GM12878 (cell line): ENCODE measurements around the gene LRFN2. TPM values are rescaled to one million over a fixed set of nuclear protein-coding genes. Genes with fewer than 3 reads are reported as not detected.

ENCODE experiments used
- ATAC-seq: fragments of 200-7000 bp; cut with Tn5 transposase; 3 replicates; pipeline ENCODE4 v1.9.1; 2020; ENCODE audit warnings: mild to moderate bottlenecking, moderate library complexity
- BruUV-seq: library from RNA; stranded (reverse); fragments of 400-500 nt; replicated peaks from 2 replicates; lab custom pipeline; 2021; lab: Mats Ljungman, UMichigan
- CTCF ChIA-PET: fragments of 300-600 bp; sonication (Branson Sonifier 250); formaldehyde crosslinking; extraction: SDS; loops from one replicate; lab custom pipeline; 2021; ENCODE audit warnings: inconsistent platforms; lab: Yijun Ruan, JAX
- POLR2A ChIA-PET: fragments of 350-600 bp; formaldehyde crosslinking; extraction: SDS; loops from one replicate; lab custom pipeline; 2021; ENCODE audit warnings: inconsistent platforms; lab: Charles Lee
- RAD21 ChIA-PET: fragments of 300-600 bp; sonication (Branson Sonifier 250); formaldehyde crosslinking; loops from one replicate; lab custom pipeline; 2023; ENCODE audit warnings: antibody characterized with exemption; ENCODE audit not compliant: unreplicated experiment; lab: Charles Lee
- SMC1A ChIA-PET: fragments of 300-600 bp; sonication (Branson Sonifier 250); formaldehyde crosslinking; loops from one replicate; lab custom pipeline; 2023; ENCODE audit not compliant: unreplicated experiment, uncharacterized antibody; lab: Charles Lee
- DNase-seq: peaks from one replicate; pipeline ENCODE4 v3.0.0-alpha.2; 2011; ENCODE audit warnings: low read depth, low spot score
- FAIRE-seq: peaks from 3 replicates; lab custom pipeline; 2011; peaks lifted over from hg19 to GRCh38; lab: Jason Lieb, UNC
- H2AFZ ChIP-seq: 2 replicates; pipeline ENCODE4 v1.6.0; 2011; ENCODE audit warnings: low read depth, low read length, control low read depth; ENCODE audit not compliant: control insufficient read depth
- H3K27ac ChIP-seq: 2 replicates; pipeline ENCODE4 v1.5.1; 2011; ENCODE audit warnings: control low read depth; ENCODE audit not compliant: control insufficient read depth, insufficient read depth
- H3K27me3 ChIP-seq, 2 experiments: replicated peaks in 1 of 2; 2 replicates each; pipeline versions ENCODE4 v1.6.0 to v1.6.1; 2011; ENCODE audit warnings: low read length in 1 of 2; ENCODE audit not compliant: control insufficient read depth in 2 of 2, insufficient read depth in 2 of 2
- H3K36me3 ChIP-seq, 2 experiments: 2 replicates each; pipeline ENCODE4 v1.5.1; 2011; ENCODE audit warnings: low read length in 1 of 2; ENCODE audit not compliant: control insufficient read depth in 2 of 2, insufficient read depth in 2 of 2
- H3K4me1 ChIP-seq: 2 replicates; pipeline ENCODE4 v1.6.1; 2011; ENCODE audit warnings: mild to moderate bottlenecking, low read length, moderate library complexity, mixed read lengths; ENCODE audit not compliant: control insufficient read depth, insufficient read depth
- H3K4me2 ChIP-seq: 2 replicates; pipeline ENCODE4 v1.6.0; 2011; ENCODE audit warnings: control low read depth; ENCODE audit not compliant: control insufficient read depth, insufficient read depth
- H3K4me3 ChIP-seq: fragments of 200-600 bp; sonication (generic); 2 replicates; pipeline ENCODE4 v1.5.1; 2016
- H3K79me2 ChIP-seq: 2 replicates; pipeline ENCODE4 v1.6.0; 2011; ENCODE audit warnings: low read length; ENCODE audit not compliant: control insufficient read depth, insufficient read depth
- H3K9ac ChIP-seq: 2 replicates; pipeline ENCODE4 v1.8.0; 2011; ENCODE audit warnings: low read length, control low read depth, mixed read lengths; ENCODE audit not compliant: control insufficient read depth, insufficient read depth
- H3K9me3 ChIP-seq: replicated peaks from 3 replicates; pipeline ENCODE4 v1.5.1; 2011; ENCODE audit warnings: mild to moderate bottlenecking, low read length; ENCODE audit not compliant: control insufficient read depth, insufficient read depth
- H4K20me1 ChIP-seq: 2 replicates; pipeline ENCODE4 v1.6.0; 2011; ENCODE audit not compliant: control insufficient read depth, insufficient read depth
- ATF3 ChIP-seq: IDR thresholded peaks from 2 replicates; pipeline ENCODE4 v1.6.1; 2011; ENCODE audit warnings: low read depth, mild to moderate bottlenecking, low read length, moderate library complexity, borderline replicate concordance; ENCODE audit errors: extremely low read depth
- ATF7 ChIP-seq: fragments of 450-650 bp; IDR thresholded peaks from 2 replicates; pipeline ENCODE4 v1.6.1; 2016; ENCODE audit warnings: low read depth, mild to moderate bottlenecking
- BCL11A ChIP-seq: IDR thresholded peaks from 2 replicates; pipeline ENCODE4 v1.6.1; 2011; ENCODE audit warnings: low read depth, low read length
- CBX5 ChIP-seq: sonication (generic); IDR thresholded peaks from 2 replicates; pipeline ENCODE4 v1.6.1; 2016; ENCODE audit warnings: low read depth, moderate library complexity, mild to moderate bottlenecking, inconsistent platforms
- CHD4 ChIP-seq: fragments of 200-600 bp; sonication (generic); IDR thresholded peaks from 2 replicates; pipeline ENCODE4 v1.6.1; 2016; ENCODE audit warnings: mild to moderate bottlenecking
- E4F1 ChIP-seq: fragments of 450-650 bp; IDR thresholded peaks from 2 replicates; pipeline ENCODE4 v1.6.1; 2018; ENCODE audit warnings: borderline replicate concordance, mild to moderate bottlenecking; ENCODE audit not compliant: partially characterized antibody
- EP300 ChIP-seq, 2 experiments: fragments of 150-350 bp in 1 of 2; IDR thresholded peaks; 2 replicates each; pipeline ENCODE4 v1.6.1; 2011 to 2012; ENCODE audit warnings: low read depth in 2 of 2, low read length in 2 of 2, borderline replicate concordance in 1 of 2, improper control_type of control experiment in 1 of 2, inconsistent platforms in 1 of 2; ENCODE audit not compliant: control insufficient read depth in 1 of 2
- ESRRA ChIP-seq: IDR thresholded peaks from 2 replicates; pipeline ENCODE4 v1.6.1; 2012; ENCODE audit warnings: mild to moderate bottlenecking, low read length, improper control_type of control experiment
- KLF5 ChIP-seq: fragments of 450-650 bp; IDR thresholded peaks from 2 replicates; pipeline ENCODE4 v1.6.1; 2014; ENCODE audit warnings: mild to moderate bottlenecking; ENCODE audit not compliant: partially characterized antibody
- MEF2A ChIP-seq: IDR thresholded peaks from 2 replicates; pipeline ENCODE4 v1.6.1; 2011; ENCODE audit warnings: low read depth, mild to moderate bottlenecking, low read length, moderate library complexity; ENCODE audit not compliant: insufficient read depth
- MEF2B ChIP-seq: fragments of 450-650 bp; IDR thresholded peaks from 2 replicates; pipeline ENCODE4 v1.6.1; 2018; ENCODE audit warnings: mild to moderate bottlenecking, moderate library complexity; ENCODE audit not compliant: partially characterized antibody, poor library complexity, severe bottlenecking
- MYB ChIP-seq: fragments of 150-350 bp; IDR thresholded peaks from 2 replicates; pipeline ENCODE4 v1.6.1; 2014; ENCODE audit warnings: mild to moderate bottlenecking, low read depth, low read length, borderline replicate concordance
- NFXL1 ChIP-seq: fragments of 450-650 bp; IDR thresholded peaks from 2 replicates; pipeline ENCODE4 v1.6.1; 2017; ENCODE audit warnings: antibody characterized with exemption, mild to moderate bottlenecking, borderline replicate concordance
- POLR2A ChIP-seq: IDR thresholded peaks from 2 replicates; pipeline ENCODE4 v1.6.1; 2011; ENCODE audit warnings: low read depth, mild to moderate bottlenecking, low read length
- RBBP5 ChIP-seq: fragments of 200-600 bp; sonication (generic); conservative IDR thresholded peaks from 2 replicates; pipeline ENCODE4 v1.6.1; 2016
- SMAD1 ChIP-seq: fragments of 450-650 bp; IDR thresholded peaks from 2 replicates; pipeline ENCODE4 v1.6.1; 2018; ENCODE audit warnings: mild to moderate bottlenecking, low read depth; ENCODE audit not compliant: partially characterized antibody
- TARDBP ChIP-seq: IDR thresholded peaks from 2 replicates; pipeline ENCODE4 v1.6.1; 2016; ENCODE audit warnings: borderline replicate concordance
- TCF12 ChIP-seq: IDR thresholded peaks from 2 replicates; pipeline ENCODE4 v1.6.1; 2011; ENCODE audit warnings: low read depth, mild to moderate bottlenecking, low read length
- ZNF24 ChIP-seq: fragments of 450-650 bp; IDR thresholded peaks from 2 replicates; pipeline ENCODE4 v1.6.1; 2017; ENCODE audit warnings: antibody characterized with exemption, mild to moderate bottlenecking
- WGBS: methylation state at CpG from one replicate; pipeline ENCODE4 v1.1.6; 2016; ENCODE audit warnings: low lambda C conversion rate; ENCODE audit not compliant: insufficient replicate concordance, insufficient coverage; ENCODE audit errors: missing lambda C conversion rate; 5-methylcytosine and 5-hydroxymethylcytosine counted together
- in situ Hi-C: fragments of 300-500 bp; cut with MboI; formaldehyde crosslinking; loops from 9 replicates; pipeline ENCODE4 v1.14.3; 2018; ENCODE audit warnings: mixed read lengths
- intact Hi-C: fragments of 100-400 bp; cut with micrococcal nuclease; formaldehyde crosslinking; loops from one replicate; pipeline ENCODE4 v1.14.2; 2022; ENCODE audit not compliant: unreplicated experiment
- polyA plus RNA-seq, 11 experiments: library from polyadenylated mRNA; depleted of rRNA in 4 of 11; unstranded in 6 of 11; stranded (reverse) in 5 of 11; fragments of >200 nt; fragmentation: Nextera tagmentation in 4 of 11; fragmentation: Illumina TruSeq in 1 of 11; extraction: Ambion mirVana in 4 of 11; extraction: Trizol in 1 of 11; gene quantifications; 1 replicate in 1 of 11; 2 replicates in 10 of 11; pipeline versions ENCODE4 v1.2.1 to v1.2.3, GENCODE V29; 2011 to 2016; ENCODE audit warnings: inconsistent platforms in 2 of 11, missing spikeins in 2 of 11, low read depth in 1 of 11
- total RNA-seq, 4 experiments: library from RNA; depleted of rRNA in 3 of 4; stranded (reverse); fragments of >200 nt in 3 of 4; fragmentation: Illumina TruSeq in 1 of 4; extraction: Trizol in 1 of 4; gene quantifications; 2 replicates each; pipeline versions ENCODE4 v1.2.1 to v1.2.3, GENCODE V29; 2013 to 2021

Gene LRFN2
- total and polyA plus RNA-seq, 10 of the 15 experiments (the other 5 are each of a cell fraction or from before 2014, with no cell fraction given) = not detected

GRCh38 chr6:40604082-40604481, 16.9 kb upstream of the LRFN2 start:
- POLR2A ChIA-PET = no interaction called here
- in situ Hi-C loops = no loop called here

GRCh38 chr6:40599555-40599954, 12.4 kb upstream of the LRFN2 start:
- Histone ChIP-seq H2AFZ (no peak overlapping the region), H3K4me1 (no peaks in the 10 kb centered on the region), H4K20me1 (no peaks in the 10 kb centered on the region), H3K27me3 (peaks cover 0 to 2% of the 10 kb centered on the region in 2 experiments; a peak in 2 of 4 replicates), H3K79me2 (no peaks in the 10 kb centered on the region), H3K9ac (no peak overlapping the region), H3K36me3 (no peaks in the 10 kb centered on the region), H3K4me3 (no peak overlapping the region), H3K4me2 (no peak overlapping the region), H3K9me3 (no peaks in the 10 kb centered on the region), H3K27ac (no peak overlapping the region)
- ATAC-seq (no peak), FAIRE-seq (no peak), DNase-seq (no peak)
- in situ Hi-C loops (no loop called here), intact Hi-C loops (no loop called here)
- SMC1A ChIA-PET = no interaction called here
- CTCF ChIA-PET = no interaction called here
- POLR2A ChIA-PET = no interaction called here
- RAD21 ChIA-PET = no interaction called here
- no TSS peak for BruUV-seq
- 69% methylated on average over 28 of the region's 28 CpGs for WGBS
- no peak for TF ChIP-seq TCF12
- no peak for TF ChIP-seq MEF2B
- TF ChIP-seq EP300 (IDR thresholded peaks at IDR 0.05; ENCODE audit: borderline replicate concordance in 1 of 2, control insufficient read depth in 1 of 2, low read depth in 2 of 2, low read length in 2 of 2) = no peak
- TF ChIP-seq MEF2A = no peak
- no peak for TF ChIP-seq MYB
- no peak for TF ChIP-seq ATF7
- TF ChIP-seq BCL11A = no peak
- no peak for TF ChIP-seq ZNF24
- no peak for TF ChIP-seq NFXL1
- TF ChIP-seq RBBP5 = no peak
- no peak for TF ChIP-seq CBX5
- TF ChIP-seq CHD4 = no peak
- no peak for TF ChIP-seq POLR2A
- no peak for TF ChIP-seq TARDBP
- TF ChIP-seq E4F1 = no peak
- TF ChIP-seq KLF5 = no peak
- TF ChIP-seq ATF3 = no peak

More at GRCh38 chr6:40604082-40604481, 16.9 kb upstream of the LRFN2 start:
- Histone ChIP-seq H3K9ac (no peak overlapping the region), H3K27me3 (peaks cover 0 to 4% of the 10 kb centered on the region in 2 experiments; a peak in 2 of 4 replicates), H2AFZ (no peak overlapping the region), H3K9me3 (no peaks in the 10 kb centered on the region), H3K36me3 (no peaks in the 10 kb centered on the region), H3K79me2 (no peaks in the 10 kb centered on the region), H4K20me1 (no peaks in the 10 kb centered on the region), H3K4me1 (no peaks in the 10 kb centered on the region), H3K4me3 (no peak overlapping the region), H3K27ac (no peak overlapping the region), H3K4me2 (no peak overlapping the region)
- TF ChIP-seq ESRRA (no peak), SMAD1 (no peak)
- DNase-seq (no peak), ATAC-seq (no peak), FAIRE-seq (no peak)
- ChIA-PET RAD21 (no interaction called here), CTCF (no interaction called here), SMC1A (no interaction called here)
- intact Hi-C loops = no loop called here
- BruUV-seq = no TSS peak
- WGBS = 41% methylated on average over 2 of the region's 2 CpGs
